AG09309 (cell line): ENCODE measurements around the gene DOHH.

Experiments
- DNase-seq: peaks from one replicate; pipeline ENCODE4 v3.0.0-alpha.2; 2010; ENCODE audit warnings: low read depth
- H3K4me3 ChIP-seq: 2 replicates; pipeline ENCODE4 v1.5.1; 2011; ENCODE audit warnings: mild to moderate bottlenecking, low read depth, low read length, moderate library complexity; ENCODE audit not compliant: control insufficient read depth
- TF ChIP-seq, protein P1 (sequence below): IDR thresholded peaks from 2 replicates; pipeline ENCODE4 v1.5.1; 2011; ENCODE audit warnings: mild to moderate bottlenecking, low read depth, low read length, inconsistent platforms; ENCODE audit not compliant: insufficient read depth, control insufficient read depth; ENCODE audit errors: missing control alignments

DOHH gene

DNA sequence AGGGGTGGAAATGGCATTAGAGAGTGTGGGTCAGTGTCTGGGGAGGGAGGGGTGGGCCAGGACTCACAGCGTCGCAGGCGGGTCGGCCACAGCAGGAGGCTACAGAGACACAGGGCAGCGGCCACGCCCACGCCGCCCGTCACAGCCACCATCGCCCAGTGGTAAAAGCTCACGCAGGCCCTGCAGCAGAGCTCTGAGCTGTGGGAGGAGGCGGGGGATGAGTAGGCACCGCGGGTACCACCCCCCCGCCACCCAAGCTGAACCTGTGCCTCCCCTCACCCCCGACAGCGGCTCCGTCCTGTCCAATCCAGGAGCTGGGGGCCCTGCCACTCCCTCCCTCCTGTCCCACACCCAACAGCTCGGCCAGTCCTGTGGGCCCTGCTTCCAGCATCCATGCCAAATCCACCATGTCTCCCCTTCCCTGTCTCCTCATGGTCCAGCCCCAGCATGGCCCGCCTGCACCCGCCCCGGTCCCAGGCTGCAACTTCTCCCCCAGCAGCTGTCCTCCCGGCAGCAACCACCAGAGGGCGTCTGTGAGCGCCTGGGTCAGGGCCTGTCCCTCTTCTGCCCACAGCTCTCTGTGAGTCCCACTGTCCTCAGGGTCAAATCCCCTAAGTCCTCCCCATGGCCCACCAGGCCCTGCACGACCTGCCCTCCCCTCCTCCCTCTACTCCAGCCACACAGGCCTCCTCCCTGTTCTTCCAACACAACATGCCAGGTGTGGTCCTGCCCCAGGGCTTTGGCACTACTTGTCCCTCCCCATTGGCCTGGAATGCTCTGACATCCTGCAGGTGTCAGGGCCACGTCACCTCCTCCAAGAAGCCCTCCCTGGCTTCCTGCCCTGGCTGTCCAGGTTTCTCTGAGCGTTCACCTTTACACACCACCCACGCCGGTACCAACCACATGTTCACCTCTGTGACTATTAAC, 44.5 kb upstream of the DOHH start:
- TF ChIP-seq, protein P1, sequence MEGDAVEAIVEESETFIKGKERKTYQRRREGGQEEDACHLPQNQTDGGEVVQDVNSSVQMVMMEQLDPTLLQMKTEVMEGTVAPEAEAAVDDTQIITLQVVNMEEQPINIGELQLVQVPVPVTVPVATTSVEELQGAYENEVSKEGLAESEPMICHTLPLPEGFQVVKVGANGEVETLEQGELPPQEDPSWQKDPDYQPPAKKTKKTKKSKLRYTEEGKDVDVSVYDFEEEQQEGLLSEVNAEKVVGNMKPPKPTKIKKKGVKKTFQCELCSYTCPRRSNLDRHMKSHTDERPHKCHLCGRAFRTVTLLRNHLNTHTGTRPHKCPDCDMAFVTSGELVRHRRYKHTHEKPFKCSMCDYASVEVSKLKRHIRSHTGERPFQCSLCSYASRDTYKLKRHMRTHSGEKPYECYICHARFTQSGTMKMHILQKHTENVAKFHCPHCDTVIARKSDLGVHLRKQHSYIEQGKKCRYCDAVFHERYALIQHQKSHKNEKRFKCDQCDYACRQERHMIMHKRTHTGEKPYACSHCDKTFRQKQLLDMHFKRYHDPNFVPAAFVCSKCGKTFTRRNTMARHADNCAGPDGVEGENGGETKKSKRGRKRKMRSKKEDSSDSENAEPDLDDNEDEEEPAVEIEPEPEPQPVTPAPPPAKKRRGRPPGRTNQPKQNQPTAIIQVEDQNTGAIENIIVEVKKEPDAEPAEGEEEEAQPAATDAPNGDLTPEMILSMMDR: peak; percentile 97
- no peak overlapping the region for H3K4me3 ChIP-seq
- DNase-seq: no peak

DNA sequence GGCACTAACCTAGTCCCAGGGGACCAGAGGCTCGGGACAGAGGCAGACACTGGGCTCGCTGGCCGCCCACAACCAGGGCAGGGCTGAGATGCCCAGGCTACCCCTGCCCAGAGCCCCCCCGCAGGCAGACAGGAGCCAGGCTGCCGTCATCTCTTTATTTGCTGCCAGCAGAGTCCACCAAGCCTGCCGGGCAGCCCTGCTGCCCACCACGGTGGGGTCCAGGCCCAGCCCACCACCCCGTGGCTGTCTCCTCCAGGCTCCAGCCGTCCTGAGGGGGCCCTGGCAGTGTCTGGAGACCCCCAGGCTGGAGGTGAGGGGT, 43.5 kb upstream of the DOHH start:
- no peak overlapping the region for H3K4me3 ChIP-seq
- no peak for DNase-seq
- TF ChIP-seq, protein P1: no peak

DNA sequence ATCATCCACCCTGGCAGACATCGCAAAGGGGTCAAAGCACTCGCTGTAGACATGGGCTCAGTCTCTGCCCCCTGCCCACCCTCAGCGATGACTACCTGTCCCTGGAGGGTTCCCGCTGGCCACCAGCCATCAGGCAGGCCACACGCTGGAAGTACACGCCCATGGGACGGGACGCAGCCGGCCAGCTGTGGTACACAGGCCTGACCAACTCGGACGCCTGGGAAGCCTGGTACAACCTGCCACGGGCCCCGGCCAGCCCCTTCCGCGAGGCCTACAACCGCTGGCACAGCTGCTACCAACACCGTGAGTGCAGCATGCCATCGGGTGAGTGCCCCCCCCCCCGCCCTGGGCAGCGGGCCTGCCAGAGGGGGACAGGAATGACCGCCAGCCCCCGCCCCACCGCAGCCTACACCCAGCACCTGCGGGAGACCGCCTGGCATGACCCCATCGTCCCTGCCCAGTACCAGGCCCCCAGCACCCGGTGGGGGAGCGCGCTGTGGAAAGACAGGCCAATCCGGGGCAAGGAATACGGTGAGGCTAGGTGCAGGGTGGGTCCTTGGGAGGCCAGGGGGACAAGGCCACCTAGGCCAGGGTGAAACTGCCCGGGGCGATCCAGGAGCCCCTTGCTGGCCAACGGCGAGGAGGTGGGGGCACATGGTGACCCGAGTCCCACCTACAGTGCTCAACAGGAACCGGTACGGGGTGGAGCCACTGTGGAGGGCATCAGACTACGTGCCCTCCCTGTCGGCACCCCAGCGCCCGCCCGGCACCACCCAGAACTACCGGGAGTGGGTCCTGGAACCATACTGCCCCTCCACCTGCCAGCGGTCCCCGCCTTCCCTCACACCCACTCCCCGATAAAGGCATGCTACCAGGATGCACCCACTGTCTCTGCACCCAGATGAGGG, 42.9 kb upstream of the DOHH start:
- H3K4me3 ChIP-seq: no peak overlapping the region
- no peak for DNase-seq
- TF ChIP-seq, protein P1: no peak

DNA sequence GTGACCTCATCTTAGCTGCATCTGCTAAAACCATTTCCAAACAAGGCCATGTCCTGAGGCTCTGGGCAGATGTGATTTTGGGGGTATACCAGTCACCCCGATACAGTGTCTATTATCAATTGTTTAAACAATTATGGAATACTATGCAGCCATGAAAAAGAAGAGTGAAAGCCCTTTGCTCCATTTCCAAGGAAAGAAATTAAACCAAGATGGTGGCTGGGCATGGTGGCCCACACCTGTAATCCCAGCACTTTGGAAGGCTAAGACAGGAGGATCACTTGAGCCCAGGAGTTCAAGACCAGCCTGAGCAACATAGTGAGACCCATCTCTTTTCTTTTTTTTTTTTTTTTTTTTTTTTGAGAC, 39.3 kb upstream of the DOHH start:
- TF ChIP-seq, protein P1: no peak

DNA sequence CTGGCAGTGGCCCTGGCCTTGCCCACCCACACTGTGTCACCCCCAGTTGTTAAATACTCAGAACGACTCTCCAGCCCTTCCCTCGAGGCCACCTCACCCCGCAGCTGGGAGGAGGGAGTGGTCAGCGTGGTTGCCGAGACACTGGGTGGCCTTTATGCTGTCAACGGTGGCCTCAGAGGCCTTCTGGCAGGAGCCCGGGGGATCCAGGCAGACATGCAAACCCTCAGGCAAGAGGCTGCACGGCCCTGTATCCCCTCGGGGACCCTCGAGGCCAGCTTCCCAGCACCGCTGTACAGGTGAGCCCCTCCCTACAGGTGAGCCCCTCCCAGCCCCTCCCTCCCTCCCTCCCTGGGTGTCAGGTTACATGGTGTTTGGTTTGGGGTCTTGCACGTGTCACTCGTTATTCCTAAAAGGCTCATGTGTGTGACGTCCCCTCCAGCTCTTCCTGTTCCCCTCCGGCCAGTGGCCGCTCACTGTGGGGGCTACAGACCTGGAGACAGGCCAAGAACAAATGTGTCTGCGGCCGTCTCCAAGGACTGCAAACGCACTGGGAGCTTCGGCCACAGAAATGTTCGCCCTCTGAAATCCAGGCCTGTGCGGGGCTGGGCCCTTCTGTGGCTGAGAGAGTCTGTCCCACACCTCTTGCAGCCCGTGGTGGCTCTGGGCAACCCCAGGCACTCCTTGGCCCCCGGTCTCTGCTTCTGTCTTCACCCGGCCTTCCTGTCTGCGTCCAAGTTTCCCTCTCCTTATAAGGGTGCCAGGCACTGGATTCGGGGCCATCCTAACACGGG, 38.7 kb upstream of the DOHH start, which contains the start of gene TEKTIP1:
Gene TEKTIP1 (plus strand): TSS at position 210 of the 791 bp plus-strand sequence. CDS start 4 bp downstream, at position 214.
- H3K4me3 ChIP-seq: no peak within 1 kb of the TSS
- TF ChIP-seq, protein P1: no peak
- DNase-seq: no peak

More for the DNA sequence above, 39.3 kb upstream of the DOHH start:
- DNase-seq: no peak
- H3K4me3 ChIP-seq: no peak overlapping the region

DNA sequence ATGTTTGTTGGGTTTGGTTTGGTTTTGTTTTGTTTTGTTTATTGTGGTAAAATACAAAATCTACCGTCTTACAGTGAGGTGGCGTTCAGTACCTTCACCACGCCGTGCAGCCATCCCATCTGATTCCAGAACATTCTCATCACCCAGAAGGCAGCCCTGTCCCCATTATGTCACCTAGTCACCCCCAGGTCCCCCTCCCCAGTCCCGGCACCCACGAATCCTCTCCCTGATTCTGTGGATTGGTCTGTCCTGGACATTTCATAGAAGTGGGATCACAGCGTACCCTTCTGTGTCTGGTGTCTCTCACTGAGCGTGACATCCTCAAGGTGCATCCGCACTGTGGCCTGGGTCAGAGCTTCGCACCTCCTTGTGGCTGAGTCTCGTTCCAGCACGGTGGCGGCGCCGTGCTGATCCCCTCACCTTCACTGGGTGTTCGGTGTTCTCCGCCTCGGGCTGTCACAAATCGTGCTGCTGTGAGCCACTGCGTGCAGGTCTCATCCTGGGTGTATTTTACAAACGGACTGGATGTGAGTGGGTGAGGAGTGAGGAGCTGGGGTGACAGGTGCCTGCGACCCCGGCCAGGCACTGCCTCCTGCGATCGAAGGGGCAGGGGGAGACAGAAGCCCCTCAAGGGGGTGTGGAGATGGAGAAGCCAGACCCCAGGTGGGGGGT, 37.9 kb upstream of the DOHH start:
- TF ChIP-seq, protein P1: no peak
- no peak overlapping the region for H3K4me3 ChIP-seq
- DNase-seq: no peak
